GM12872 (cell line): ENCODE results near the gene MRFAP1.

Source experiments
- TF ChIP-seq, protein P1 (sequence below): IDR thresholded peaks from 3 replicates; pipeline ENCODE4 v1.5.1; 2011; ENCODE audit warnings: low read depth, mild to moderate bottlenecking, low read length, moderate library complexity; ENCODE audit not compliant: insufficient read depth

The MRFAP1 gene

GRCh38 chr4:6641971-6642320 is 1.5 kb downstream of the MRFAP1 start:
- TF ChIP-seq, protein P1, sequence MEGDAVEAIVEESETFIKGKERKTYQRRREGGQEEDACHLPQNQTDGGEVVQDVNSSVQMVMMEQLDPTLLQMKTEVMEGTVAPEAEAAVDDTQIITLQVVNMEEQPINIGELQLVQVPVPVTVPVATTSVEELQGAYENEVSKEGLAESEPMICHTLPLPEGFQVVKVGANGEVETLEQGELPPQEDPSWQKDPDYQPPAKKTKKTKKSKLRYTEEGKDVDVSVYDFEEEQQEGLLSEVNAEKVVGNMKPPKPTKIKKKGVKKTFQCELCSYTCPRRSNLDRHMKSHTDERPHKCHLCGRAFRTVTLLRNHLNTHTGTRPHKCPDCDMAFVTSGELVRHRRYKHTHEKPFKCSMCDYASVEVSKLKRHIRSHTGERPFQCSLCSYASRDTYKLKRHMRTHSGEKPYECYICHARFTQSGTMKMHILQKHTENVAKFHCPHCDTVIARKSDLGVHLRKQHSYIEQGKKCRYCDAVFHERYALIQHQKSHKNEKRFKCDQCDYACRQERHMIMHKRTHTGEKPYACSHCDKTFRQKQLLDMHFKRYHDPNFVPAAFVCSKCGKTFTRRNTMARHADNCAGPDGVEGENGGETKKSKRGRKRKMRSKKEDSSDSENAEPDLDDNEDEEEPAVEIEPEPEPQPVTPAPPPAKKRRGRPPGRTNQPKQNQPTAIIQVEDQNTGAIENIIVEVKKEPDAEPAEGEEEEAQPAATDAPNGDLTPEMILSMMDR, result no peak

DNA sequence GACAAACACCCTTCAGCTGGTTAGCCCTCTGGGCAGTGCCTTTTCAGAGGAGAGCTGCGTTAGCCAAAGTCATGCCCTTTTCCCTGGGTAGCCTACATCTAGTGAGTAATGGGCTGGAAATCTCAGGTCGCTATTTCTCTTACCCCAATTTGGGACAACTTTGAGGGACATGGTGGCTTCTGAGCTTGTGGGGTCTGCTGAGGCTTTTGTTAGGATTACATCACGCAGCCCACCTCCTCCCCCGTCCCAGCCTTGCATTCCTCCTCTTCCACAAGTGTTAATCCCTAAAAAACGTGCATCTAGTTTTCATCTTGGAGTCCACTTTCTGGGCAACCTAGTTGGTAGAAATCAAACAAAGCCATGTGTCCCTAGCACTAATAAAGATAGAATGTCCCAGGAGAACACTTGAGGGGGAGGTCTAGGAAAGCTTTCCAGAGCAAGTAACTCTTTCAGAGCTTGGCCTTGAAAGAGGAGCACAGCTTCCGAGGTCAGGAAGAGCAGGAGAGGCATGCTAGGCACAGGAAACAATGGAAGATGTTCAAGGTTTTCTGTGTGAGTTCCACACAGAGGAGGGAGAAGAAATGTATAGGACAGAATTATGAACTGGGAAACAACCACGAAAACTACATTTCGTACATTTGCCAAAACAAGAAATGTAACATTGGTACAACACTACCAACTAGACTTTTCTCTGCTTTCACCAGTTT is 2.8 kb downstream of the MRFAP1 start:
- TF ChIP-seq, protein P1, result no peak

DNA sequence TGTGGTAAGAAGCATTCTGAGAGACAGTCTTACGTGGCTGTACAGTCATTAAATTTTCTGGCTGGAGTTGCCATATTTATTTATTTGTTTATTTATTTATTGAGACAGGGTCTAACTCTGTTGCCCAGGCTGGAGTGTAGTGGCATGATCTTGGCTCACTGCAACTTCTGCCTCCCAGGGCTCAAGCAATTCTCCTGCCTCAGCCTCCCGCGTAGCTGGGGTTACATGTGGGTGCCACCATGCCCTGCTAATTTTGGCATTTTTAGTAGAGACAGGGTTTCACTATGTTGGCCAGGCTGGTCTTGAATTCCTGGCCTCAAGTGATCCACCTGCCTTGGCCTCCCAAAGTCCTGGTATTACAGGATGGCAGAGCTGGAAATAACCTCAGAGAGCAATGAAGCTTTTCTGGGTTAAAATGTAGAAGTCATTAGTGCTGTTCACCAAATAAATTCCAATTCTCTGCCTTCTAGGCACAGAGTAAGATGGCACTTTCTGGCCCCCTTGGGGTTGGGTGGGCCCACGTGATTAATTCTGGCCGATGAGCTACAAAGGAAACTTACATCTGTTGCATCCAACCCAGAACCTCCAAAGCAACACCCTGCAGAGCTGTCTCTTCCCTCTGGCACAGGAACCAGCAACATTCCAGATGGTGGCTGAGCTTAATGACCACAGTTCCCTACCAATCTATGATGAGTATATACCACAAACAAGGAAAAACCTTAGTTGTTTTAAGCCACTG is 4.5 kb downstream of the MRFAP1 start:
- TF ChIP-seq, protein P1, result no peak

GRCh38 chr4:6647169-6647568 is 6.7 kb downstream of the MRFAP1 start:
- TF ChIP-seq, protein P1, result no peak

DNA sequence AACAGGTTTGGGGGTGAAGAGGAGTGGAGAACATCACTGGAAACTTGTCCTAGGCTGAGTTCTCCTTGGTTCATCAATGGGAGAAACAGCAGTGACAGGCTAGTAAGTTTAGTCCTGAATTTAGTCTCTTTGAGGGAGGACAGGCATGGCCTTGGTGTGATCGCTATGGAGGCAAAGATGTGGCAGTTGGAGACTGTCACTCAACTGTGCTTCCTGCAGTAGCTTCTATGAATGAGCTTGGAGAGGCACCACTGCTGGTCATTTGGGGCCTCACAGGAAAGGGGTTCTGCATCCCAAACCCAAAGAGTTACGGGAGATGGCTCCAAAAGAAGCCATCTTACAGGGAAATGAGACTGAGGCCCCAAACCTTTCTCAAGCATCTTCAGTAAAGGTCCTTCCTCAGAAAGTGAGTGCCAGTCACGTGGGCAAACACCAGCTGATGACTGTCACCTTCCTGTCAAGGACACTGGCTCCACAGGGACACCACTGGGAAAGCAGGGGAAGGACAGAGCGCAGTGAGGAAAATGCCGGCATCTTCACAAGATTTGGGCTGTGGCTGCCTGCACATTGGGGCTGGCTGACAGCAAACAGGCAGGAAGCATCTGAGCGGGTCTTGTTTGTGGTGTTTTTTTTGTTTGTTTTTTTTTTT is 7.2 kb downstream of the MRFAP1 start:
- TF ChIP-seq, protein P1, result no peak

- TF ChIP-seq, protein P1, result no peak
Observed at GRCh38 chr4:6649216-6649615, 8.7 kb downstream of the MRFAP1 start.

DNA sequence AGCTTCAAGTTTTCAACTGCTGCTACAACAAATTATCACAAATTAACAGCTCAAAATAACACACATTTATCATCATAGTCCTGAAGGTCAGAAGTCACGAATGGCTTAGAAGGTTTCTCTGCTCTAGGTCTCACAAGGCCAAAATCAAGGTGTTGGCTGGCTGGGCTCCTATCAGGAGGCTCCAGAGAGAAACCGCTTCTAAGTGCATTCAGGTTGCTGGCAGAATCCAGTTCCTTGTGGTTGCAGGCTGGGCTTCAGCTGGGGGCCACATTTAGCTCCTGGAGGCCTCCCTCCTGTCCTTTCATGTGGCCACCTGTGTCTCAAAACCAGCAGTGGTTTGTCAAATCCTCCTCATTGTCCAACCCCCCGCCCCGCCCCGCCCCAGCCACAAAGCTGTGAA is 15.4 kb downstream of the MRFAP1 start:
- TF ChIP-seq, protein P1, result no peak
